Ovary (tissue), 9 donors: ENCODE measurements around the gene CNTRL. TPM values are rescaled to one million over a fixed set of nuclear protein-coding genes. Genes with fewer than 3 reads are reported as not detected.

Source experiments
- DNase-seq, 5 donors: peaks; one replicate each; pipeline ENCODE4 v3.0.0-alpha.2; 2019 to 2020
- H3K27ac ChIP-seq, 2 donors: fragments of 200-600 bp; one replicate each; pipeline versions ENCODE4 v1.5.1 to v1.8.0; 2019 to 2022
- H3K27me3 ChIP-seq: fragments of 200-600 bp; one replicate; pipeline ENCODE4 v1.8.0; 2022
- H3K36me3 ChIP-seq: fragments of 200-600 bp; sonication (generic); one replicate; pipeline ENCODE4 v1.5.1; 2019
- H3K4me1 ChIP-seq: one replicate; pipeline ENCODE4 v1.8.1; 2013; ENCODE audit warnings: mild to moderate bottlenecking, moderate library complexity; ENCODE audit not compliant: insufficient read depth
- H3K4me3 ChIP-seq: fragments of 200-600 bp; sonication (generic); one replicate; pipeline ENCODE4 v1.5.1; 2017
- H3K9me3 ChIP-seq, 2 donors: fragments of 200-600 bp in 1 of 2; sonication (generic) in 1 of 2; one replicate each; pipeline versions ENCODE4 v1.5.1 to v1.8.1; 2013 to 2019; ENCODE audit warnings: mild to moderate bottlenecking in 1 of 2, moderate library complexity in 1 of 2
- CTCF ChIP-seq, 3 donors: fragments of 450-650 bp in 2 of 3; fragments of 200-600 bp in 1 of 3; IDR thresholded peaks; one replicate each; pipeline versions ENCODE4 v1.5.1 to v1.8.0; 2016 to 2022; ENCODE audit warnings: antibody characterized with exemption in 3 of 3, mild to moderate bottlenecking in 1 of 3
- EP300 ChIP-seq: sonication (generic); formaldehyde crosslinking; IDR thresholded peaks from one replicate; pipeline ENCODE4 v1.6.1; 2017; ENCODE audit warnings: antibody characterized with exemption
- POLR2A ChIP-seq: fragments of 450-650 bp; IDR thresholded peaks from one replicate; pipeline ENCODE4 v1.6.1; 2017; ENCODE audit warnings: antibody characterized with exemption, mild to moderate bottlenecking, moderate library complexity
- WGBS, 3 donors: extraction: QIAGEN DNeasy Blood & Tissue Kit in 1 of 3; methylation state at CpG; one replicate each; pipeline versions ENCODE4 v1.1.5 to v1.1.7; 2013 to 2017; 5-methylcytosine and 5-hydroxymethylcytosine counted together
- intact Hi-C, 4 donors: fragments of 100-400 bp; cut with DNase I; formaldehyde crosslinking; loops; one replicate each; pipeline versions ENCODE4 v1.11.0 to v1.15.1; 2022 to 2023
- polyA plus RNA-seq, 2 donors: library from polyadenylated mRNA; stranded (reverse); fragments of 200-250 nt in 1 of 2; fragments of 350-450 nt in 1 of 2; fragmentation: Illumina TruSeq in 1 of 2; extraction: RNeasy Lipid Tissue Mini Kit (QIAGEN cat#74804) in 1 of 2; gene quantifications; one replicate each; pipeline ENCODE4 v1.2.3, GENCODE V29; 2013 to 2014
- total RNA-seq, 7 donors: library from RNA; depleted of rRNA in 2 of 7; stranded (reverse); fragments of >200 nt in 2 of 7; fragmentation: NEBNext Ultra II Directional in 3 of 7; extraction: Animal tissue kit (Norgen Biotek cat#: 25700) in 3 of 7; gene quantifications; one replicate each; pipeline versions ENCODE4 v1.1.0 to v1.2.4, GENCODE V29; 2016 to 2023
- donor health status: DM: no; HTN: no; CAD: no; lungs with moderate emphysema.
- donor health status: DM: no; HTN: no; CAD: no.
- donor health status: Bipolar disorder and iron deficiency.
- donor health status: DM: yes; HTN: yes; CAD: no.
- donor health status: DM: no; HTN: no; CAD: no.
- donor health status: DM: yes; HTN: yes; CAD: no.

Gene CNTRL
- total and polyA plus RNA-seq, 9 donors, result 10.0 to 27.2 (median 19.0) TPM

DNA sequence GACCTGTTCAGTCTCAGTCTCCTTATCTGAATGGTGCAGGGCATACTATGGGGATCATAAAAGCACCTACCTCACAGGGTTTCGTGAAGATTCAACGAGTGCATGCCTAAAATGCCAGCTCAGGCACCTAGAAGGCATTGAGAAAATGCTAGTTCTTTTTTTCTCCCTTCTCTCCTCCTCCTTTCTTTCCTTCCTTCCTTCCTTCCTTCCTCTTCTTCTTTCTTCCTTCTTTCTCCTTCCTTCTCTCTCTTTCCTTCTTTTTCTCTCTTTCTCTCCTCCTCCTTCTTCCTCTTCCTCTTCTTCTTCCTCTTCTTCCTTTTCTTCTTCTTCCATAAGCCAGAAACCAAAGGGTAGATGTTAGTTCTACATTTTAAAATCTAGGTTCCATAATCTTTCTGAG is 139.2 kb downstream of the CNTRL start:
- no peaks in the 10 kb centered on the region for H3K27me3 ChIP-seq
- H3K9me3 ChIP-seq, result no peaks in the 10 kb centered on the region
- no peak overlapping the region for H3K27ac ChIP-seq
- H3K4me3 ChIP-seq, result no peak overlapping the region
- no peak for DNase-seq
- TF ChIP-seq EP300, result no peak
- no peak for TF ChIP-seq CTCF (IDR thresholded peaks at IDR 0.05)
- TF ChIP-seq POLR2A, result no peak
- intact Hi-C loops, result loop anchor here (5.0 to 10.0 kb wide), 5 partner anchors 51 to 188 kb away; partner anchors contain the start of gene GSN (in 2 of the 4)
- H3K36me3 ChIP-seq, result no peaks in the 10 kb centered on the region
- H3K4me1 ChIP-seq, result no peaks in the 10 kb centered on the region
- WGBS, 3 donors, result 78 to 84% (median 83%) methylated on average over 2 of the region's 2 CpGs

GRCh38 chr9:121216271-121216805 is 141.6 kb downstream of the CNTRL start:
- Histone ChIP-seq H3K27ac (no peak overlapping the region), H3K4me3 (no peak overlapping the region), H3K9me3 (no peaks in the 10 kb centered on the region), H3K36me3 (no peaks in the 10 kb centered on the region), H3K4me1 (no peaks in the 10 kb centered on the region), H3K27me3 (no peaks in the 10 kb centered on the region)
- WGBS, 3 donors, result 92 to 97% (median 96%) methylated on average over 3 of the region's 3 CpGs
- DNase-seq, result no peak
- TF ChIP-seq CTCF (IDR thresholded peaks at IDR 0.05) (no peak), EP300 (no peak), POLR2A (no peak)
- intact Hi-C loops, result loop anchor here in 3 of 4 donors (5.0 to 10.0 kb wide), 3 partner anchors 48 to 108 kb away; partner anchors contain the start of gene GSN (in 2 of the 3)

DNA sequence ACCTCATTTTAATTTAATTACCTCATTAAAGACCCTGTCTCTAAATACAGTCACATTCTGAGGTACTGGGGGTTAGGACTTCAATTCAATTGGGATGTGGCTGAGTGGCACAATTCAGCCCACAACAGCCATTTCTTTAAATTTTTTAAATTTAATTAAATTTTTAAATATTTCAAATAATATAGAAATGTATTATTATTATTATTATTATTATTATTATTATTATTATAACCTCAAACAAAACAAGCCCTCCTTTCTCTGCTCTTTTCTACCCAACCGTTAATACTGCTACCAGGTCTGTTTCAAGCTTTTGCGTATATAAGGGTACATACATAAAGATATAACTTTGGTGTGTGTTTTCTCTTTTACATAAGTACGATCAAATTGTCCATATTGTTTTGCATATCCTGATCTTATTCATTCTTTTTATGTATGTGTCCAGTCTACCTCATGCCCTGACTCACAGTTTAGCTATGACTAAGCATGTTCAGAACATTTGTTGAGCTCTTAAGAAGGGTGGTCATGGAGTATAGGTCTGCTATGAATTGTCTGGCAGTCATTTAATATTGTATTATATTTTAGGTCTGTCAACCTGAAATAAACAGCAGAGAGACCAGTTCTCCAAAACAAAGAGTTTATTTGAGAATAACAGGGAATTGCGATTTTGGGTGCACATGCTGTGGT is 143.0 kb downstream of the CNTRL start:
- Histone ChIP-seq H3K4me3 (no peak overlapping the region), H3K36me3 (no peaks in the 10 kb centered on the region), H3K4me1 (peaks cover 2% of the 10 kb centered on the region), H3K27ac (no peak overlapping the region), H3K9me3 (no peaks in the 10 kb centered on the region), H3K27me3 (no peaks in the 10 kb centered on the region)
- TF ChIP-seq CTCF (IDR thresholded peaks at IDR 0.05), result no peak
- intact Hi-C loops, result loop anchor here in 3 of 4 donors (5.0 to 10.0 kb wide), 3 partner anchors 47 to 107 kb away; partner anchors contain the start of gene GSN (in 2 of the 3)
- no peak for DNase-seq
- 93 to 96% (median 94%) methylated on average over 4 of the region's 4 CpGs for WGBS, 3 donors

DNA sequence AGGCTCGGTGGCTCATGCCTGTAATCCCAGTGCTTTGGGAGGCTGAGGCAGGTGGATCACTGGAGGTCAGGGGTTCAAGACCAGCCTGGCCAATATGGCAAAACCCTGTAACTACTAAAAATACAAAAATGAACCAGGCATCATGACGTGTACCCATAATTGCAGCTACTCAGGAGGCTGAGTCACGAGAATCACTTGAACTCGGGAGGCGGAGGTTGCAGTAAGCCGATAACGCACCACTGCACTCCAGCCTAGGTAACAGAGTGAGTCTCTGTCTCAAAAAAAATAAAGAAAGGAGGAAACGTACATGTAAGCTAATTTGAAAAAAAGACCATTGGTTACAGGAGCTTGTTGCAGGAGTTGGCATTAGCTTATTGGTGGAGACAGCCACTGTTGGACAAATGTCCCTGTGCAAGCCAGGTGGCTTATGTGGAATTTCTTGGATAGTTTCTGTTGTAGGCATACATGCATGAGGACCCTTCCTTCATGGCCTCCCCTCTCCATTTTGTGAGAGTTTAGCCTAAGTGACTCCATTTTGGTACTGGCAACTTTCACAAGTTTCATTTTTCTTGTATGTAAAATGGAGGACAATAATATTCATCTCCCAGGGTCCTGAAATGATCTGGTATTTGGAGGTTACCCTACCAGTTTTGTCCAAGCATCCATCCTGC is 143.7 kb downstream of the CNTRL start:
- 94% methylated on average over 8 of the region's 8 CpGs for WGBS, 3 donors
- Histone ChIP-seq H3K27ac (no peak overlapping the region), H3K36me3 (no peaks in the 10 kb centered on the region), H3K4me1 (peaks cover 3% of the 10 kb centered on the region), H3K9me3 (no peaks in the 10 kb centered on the region), H3K4me3 (no peak overlapping the region), H3K27me3 (no peaks in the 10 kb centered on the region)
- TF ChIP-seq EP300 (no peak), CTCF (IDR thresholded peaks at IDR 0.05) (no peak), POLR2A (no peak)
- no peak for DNase-seq
- intact Hi-C loops, result loop anchor here in 3 of 4 donors (5.0 to 10.0 kb wide), 3 partner anchors 46 to 106 kb away; partner anchors contain the start of gene GSN (in 2 of the 3)
